Adrenal gland (tissue), 12 donors: Measurements from ENCODE around the gene FGD2. TPM values are rescaled to one million over a fixed set of nuclear protein-coding genes. Genes with fewer than 3 reads are reported as not detected.

Experiments used
- DNase-seq, 7 donors: peaks; one replicate each; pipeline ENCODE4 v3.0.0-alpha.2; 2019 to 2020
- H3K27ac ChIP-seq, 5 donors: fragments of 200-600 bp; sonication (generic) in 4 of 5; 1 replicate in 3 of 5; 2 replicates in 2 of 5; pipeline versions ENCODE4 v1.5.1 to v1.8.0; 2016 to 2020; ENCODE audit warnings: mild to moderate bottlenecking in 1 of 5
- H3K27me3 ChIP-seq: fragments of 200-600 bp; 2 replicates; pipeline ENCODE4 v1.8.0; 2021
- H3K36me3 ChIP-seq, 2 donors: fragments of 200-600 bp; replicated peaks in 1 of 2; 1 replicate in 1 of 2; 2 replicates in 1 of 2; pipeline versions ENCODE4 v1.5.1 to v1.8.0; 2018 to 2022
- H3K4me1 ChIP-seq, 2 donors: fragments of 200-600 bp; replicated peaks in 1 of 2; 1 replicate in 1 of 2; 2 replicates in 1 of 2; pipeline versions ENCODE4 v1.5.1 to v1.8.0; 2018 to 2021
- H3K4me3 ChIP-seq, 4 donors: fragments of 200-600 bp; sonication (generic) in 3 of 4; one replicate each; pipeline ENCODE4 v1.5.1; 2016 to 2018
- H3K9me3 ChIP-seq, 3 donors: fragments of 200-600 bp; sonication (generic) in 1 of 3; replicated peaks in 1 of 3; 1 replicate in 2 of 3; 2 replicates in 1 of 3; pipeline versions ENCODE4 v1.5.1 to v1.8.0; 2016 to 2021
- POLR2A ChIP-seq, 2 donors: fragments of 450-650 bp; IDR thresholded peaks; one replicate each; pipeline ENCODE4 v1.6.1; 2017; ENCODE audit warnings: antibody characterized with exemption in 2 of 2, mild to moderate bottlenecking in 2 of 2, moderate library complexity in 1 of 2
- WGBS, 4 donors: extraction: QIAGEN DNeasy Blood & Tissue Kit in 2 of 4; methylation state at CpG; one replicate each; pipeline versions ENCODE4 v1.1.5 to v1.1.7; 2013 to 2017; 5-methylcytosine and 5-hydroxymethylcytosine counted together
- intact Hi-C, 2 donors: fragments of 100-400 bp; cut with DNase I; formaldehyde crosslinking; loops; one replicate each; pipeline versions ENCODE4 v1.14.1 to v1.15.0; 2022 to 2023
- polyA plus RNA-seq, 3 donors: library from polyadenylated mRNA; stranded (reverse); fragments of 200-250 nt in 2 of 3; fragments of 350-450 nt in 1 of 3; fragmentation: Illumina TruSeq in 1 of 3; extraction: RNeasy Lipid Tissue Mini Kit (QIAGEN cat#74804) in 1 of 3; gene quantifications; one replicate each; pipeline ENCODE4 v1.2.3, GENCODE V29; 2013 to 2014
- total RNA-seq, 9 donors: library from RNA; depleted of rRNA in 4 of 9; stranded (reverse); fragments of >200 nt in 4 of 9; fragments of 120-200 nt in 1 of 9; fragmentation: NEBNext Ultra II Directional in 1 of 9; extraction: Animal tissue kit (Norgen Biotek cat#: 25700) in 1 of 9; gene quantifications; one replicate each; pipeline versions ENCODE4 v1.1.0 to v1.2.4, GENCODE V29; 2013 to 2023
- TF ChIP-seq, protein P1 (sequence below), 6 experiments: fragments of 450-650 bp in 4 of 6; fragments of 200-600 bp in 2 of 6; sonication (generic) in 1 of 6; IDR thresholded peaks; 1 replicate in 5 of 6; 2 replicates in 1 of 6; pipeline versions ENCODE4 v1.5.1 to v1.8.0; 2016 to 2021; ENCODE audit warnings: antibody characterized with exemption in 6 of 6, mild to moderate bottlenecking in 2 of 6, moderate library complexity in 1 of 6
- donor health status: healthy with polysubstance abuse.
- donor health status: Bipolar disorder and iron deficiency.
- donor health status: DM: yes; HTN: yes; CAD: no.
- donor health status: DM: no; HTN: no; CAD: no.
- donor health status: DM: no; HTN: no; CAD: no.
- donor health status: DM: yes; HTN: yes; CAD: no.

Gene FGD2
- total and polyA plus RNA-seq, 12 donors = 2.0 to 117 (median 26.4) TPM

DNA sequence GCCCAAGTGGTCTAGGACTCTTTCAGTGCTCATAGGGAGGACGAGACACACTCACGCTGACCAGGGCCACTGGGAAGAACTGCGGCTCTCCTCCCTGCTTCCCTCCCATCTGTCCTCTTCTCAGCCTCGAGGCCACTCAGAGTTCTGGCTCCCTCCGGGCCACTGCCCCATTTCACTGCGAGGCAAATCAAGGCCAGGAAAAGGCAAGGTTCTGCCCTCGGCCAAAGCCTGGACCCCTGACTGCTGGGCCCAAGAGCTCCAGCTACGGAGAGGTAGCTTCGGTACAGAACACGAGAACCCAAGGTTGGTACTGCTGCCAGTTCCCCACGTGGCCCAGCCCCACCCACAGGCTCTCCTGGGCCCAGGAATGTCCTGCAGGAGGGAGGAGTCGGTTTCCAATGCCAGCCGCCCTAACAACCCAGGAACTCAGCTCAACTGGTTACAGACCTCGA is 36.2 kb upstream of the FGD2 start:
- DNase-seq = peak in 6 of 7 donors; percentile 55 to 71 (median 66)
- 59 to 64% (median 61%) methylated on average over 11 to 14 of the region's 14 CpGs for WGBS, 4 donors
- intact Hi-C loops = no loop called here
- H3K27ac ChIP-seq = peak overlapping the region in 3 of 5 donors; percentile 2 to 58 (median 37)
- peaks cover 0 to 74% of the 10 kb centered on the region in 2 donors for H3K36me3 ChIP-seq
- H3K4me3 ChIP-seq = no peak overlapping the region
- H3K9me3 ChIP-seq = no peaks in the 10 kb centered on the region
- TF ChIP-seq POLR2A (IDR thresholded peaks at IDR 0.05) = no peak
- TF ChIP-seq, protein P1, sequence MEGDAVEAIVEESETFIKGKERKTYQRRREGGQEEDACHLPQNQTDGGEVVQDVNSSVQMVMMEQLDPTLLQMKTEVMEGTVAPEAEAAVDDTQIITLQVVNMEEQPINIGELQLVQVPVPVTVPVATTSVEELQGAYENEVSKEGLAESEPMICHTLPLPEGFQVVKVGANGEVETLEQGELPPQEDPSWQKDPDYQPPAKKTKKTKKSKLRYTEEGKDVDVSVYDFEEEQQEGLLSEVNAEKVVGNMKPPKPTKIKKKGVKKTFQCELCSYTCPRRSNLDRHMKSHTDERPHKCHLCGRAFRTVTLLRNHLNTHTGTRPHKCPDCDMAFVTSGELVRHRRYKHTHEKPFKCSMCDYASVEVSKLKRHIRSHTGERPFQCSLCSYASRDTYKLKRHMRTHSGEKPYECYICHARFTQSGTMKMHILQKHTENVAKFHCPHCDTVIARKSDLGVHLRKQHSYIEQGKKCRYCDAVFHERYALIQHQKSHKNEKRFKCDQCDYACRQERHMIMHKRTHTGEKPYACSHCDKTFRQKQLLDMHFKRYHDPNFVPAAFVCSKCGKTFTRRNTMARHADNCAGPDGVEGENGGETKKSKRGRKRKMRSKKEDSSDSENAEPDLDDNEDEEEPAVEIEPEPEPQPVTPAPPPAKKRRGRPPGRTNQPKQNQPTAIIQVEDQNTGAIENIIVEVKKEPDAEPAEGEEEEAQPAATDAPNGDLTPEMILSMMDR (IDR thresholded peaks at IDR 0.05) = no peak
- peaks cover 0 to 8% of the 10 kb centered on the region in 2 donors for H3K4me1 ChIP-seq
- H3K27me3 ChIP-seq = no peaks in the 10 kb centered on the region

DNA sequence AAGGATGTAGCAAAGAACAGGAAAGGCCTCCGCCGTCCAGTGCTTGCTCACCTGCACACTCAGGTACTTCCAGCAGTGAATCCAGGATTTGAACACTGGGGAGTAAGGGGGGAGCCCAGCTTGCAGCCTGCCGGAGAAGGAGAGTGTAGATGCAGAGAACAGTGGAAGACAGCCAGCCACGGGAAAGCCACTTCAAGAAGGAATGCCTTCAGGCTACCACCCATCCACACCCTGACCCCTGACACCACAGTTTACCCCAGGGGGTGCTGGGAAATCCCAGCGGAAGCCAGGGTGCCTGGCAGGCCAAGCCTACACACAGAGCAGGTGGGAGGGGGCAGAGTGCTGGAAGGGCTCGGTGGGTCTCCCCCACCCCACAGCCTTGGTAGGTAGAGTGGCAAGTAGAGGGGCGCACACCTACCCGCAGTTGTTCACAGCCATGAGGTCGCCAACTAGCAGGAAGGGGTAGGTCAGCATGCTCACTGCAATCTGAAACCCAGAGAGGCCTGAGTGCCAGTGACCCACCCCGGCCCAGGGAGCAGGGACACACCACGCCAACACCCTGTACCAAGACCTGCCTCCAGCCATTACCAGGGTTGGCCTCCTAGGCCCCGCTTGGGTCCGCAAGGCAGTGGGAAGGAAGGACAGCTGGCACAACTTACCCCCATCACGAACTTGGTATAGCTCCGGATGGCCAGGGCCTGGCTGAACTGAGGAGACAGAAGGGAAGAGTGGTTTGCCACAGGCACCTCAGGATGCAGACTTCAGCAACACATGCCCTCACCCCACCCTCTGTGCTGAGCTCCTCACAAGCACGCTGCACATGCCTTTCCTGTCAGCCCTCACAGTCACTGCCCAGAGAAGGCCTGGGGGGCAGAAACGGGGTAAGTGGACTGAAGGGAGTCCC is 35.2 kb upstream of the FGD2 start:
- H3K27ac ChIP-seq = peak overlapping the region in 1 of 5 donors; percentile 14
- 80 to 93% (median 91%) methylated on average over 6 to 17 of the region's 17 CpGs for WGBS, 4 donors
- TF ChIP-seq, protein P1 (IDR thresholded peaks at IDR 0.05) = no peak
- TF ChIP-seq POLR2A (IDR thresholded peaks at IDR 0.05) = no peak
- peaks cover 0 to 8% of the 10 kb centered on the region in 2 donors for H3K4me1 ChIP-seq
- intact Hi-C loops = loop anchor here in 1 of 2 donors (10.0 kb wide), 1 partner anchor 45 kb away; no protein-coding TSS in a partner anchor
- no peak for DNase-seq
- H3K9me3 ChIP-seq = no peaks in the 10 kb centered on the region
- H3K4me3 ChIP-seq = no peak overlapping the region
- H3K36me3 ChIP-seq = peaks cover 0 to 84% of the 10 kb centered on the region in 2 donors
- H3K27me3 ChIP-seq = no peaks in the 10 kb centered on the region

DNA sequence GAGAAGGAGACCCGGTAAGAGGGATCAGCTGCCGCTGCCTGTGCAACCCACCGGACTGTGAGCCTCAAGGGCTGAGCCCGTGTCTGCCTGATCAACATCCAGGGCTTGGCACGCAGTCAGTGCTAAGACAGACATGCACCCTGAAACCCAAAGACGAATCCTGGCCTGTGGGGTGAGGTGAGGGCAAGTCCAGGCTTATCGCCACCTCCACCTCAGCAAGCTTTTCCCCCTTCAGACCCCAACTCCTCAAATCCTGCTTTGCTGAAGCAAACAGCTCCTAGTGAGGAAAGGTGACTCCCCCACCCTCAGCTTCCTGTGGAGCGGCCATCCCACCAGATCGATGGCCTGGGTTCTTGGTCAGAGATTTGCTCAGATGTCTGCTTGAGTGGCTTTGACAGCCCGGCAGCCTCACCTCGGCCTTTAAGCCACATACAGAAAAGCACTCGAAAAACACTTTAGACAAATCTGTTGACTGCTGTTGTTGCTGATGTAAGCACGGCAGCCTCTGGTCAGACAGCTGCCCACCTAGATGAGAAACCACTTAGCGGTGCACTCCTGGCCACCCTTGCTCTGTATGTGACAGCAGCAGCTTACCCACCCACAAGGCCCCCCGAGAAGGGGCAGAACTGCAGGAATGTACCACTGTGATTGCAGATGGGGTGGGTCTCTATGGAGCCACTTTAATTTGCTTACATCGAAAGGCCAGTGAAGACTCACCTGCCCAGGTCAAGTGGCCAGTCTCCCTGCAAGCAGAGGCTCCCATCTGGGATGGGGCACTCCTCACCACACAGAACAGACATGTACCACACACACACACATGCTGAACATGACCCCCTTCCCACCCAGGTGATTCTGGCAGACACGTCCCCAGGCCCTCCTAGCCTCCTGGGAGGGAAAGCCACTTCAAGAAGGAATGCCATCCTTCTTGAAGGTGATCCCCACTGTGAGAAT is 34.3 kb upstream of the FGD2 start:
- 86 to 91% (median 89%) methylated on average over 14 to 17 of the region's 17 CpGs for WGBS, 4 donors
- H3K4me1 ChIP-seq = peaks cover 0 to 10% of the 10 kb centered on the region in 2 donors
- H3K4me3 ChIP-seq = no peak overlapping the region
- intact Hi-C loops = loop anchor here in 1 of 2 donors (10.0 kb wide), 1 partner anchor 46 kb away; no protein-coding TSS in a partner anchor
- H3K9me3 ChIP-seq = no peaks in the 10 kb centered on the region
- DNase-seq = no peak
- H3K27ac ChIP-seq = peak overlapping the region in 1 of 5 donors; percentile 14
- TF ChIP-seq POLR2A (IDR thresholded peaks at IDR 0.05) = no peak
- TF ChIP-seq, protein P1 (IDR thresholded peaks at IDR 0.05) = no peak
- H3K27me3 ChIP-seq = no peaks in the 10 kb centered on the region
- peaks cover 0 to 93% of the 10 kb centered on the region in 2 donors for H3K36me3 ChIP-seq
